Testis (tissue), 3 donors: ENCODE results near the gene ANKRD30B. TPM values are rescaled to one million over a fixed set of nuclear protein-coding genes. Genes with fewer than 3 reads are reported as not detected.
"Not testable (repeated sequence)": the region's sequence is repeated elsewhere in the genome, so short reads cannot be mapped to it uniquely, and the experiment has no call there.

Experiments used
- DNase-seq: peaks from one replicate; pipeline ENCODE4 v3.0.0-alpha.2; 2019
- H3K27ac ChIP-seq, 2 donors: fragments of 200-600 bp; sonication (generic); one replicate each; pipeline ENCODE4 v1.5.1; 2019
- H3K27me3 ChIP-seq: fragments of 200-600 bp; sonication (generic); one replicate; pipeline ENCODE4 v1.5.1; 2019
- H3K36me3 ChIP-seq: fragments of 200-600 bp; sonication (generic); one replicate; pipeline ENCODE4 v1.5.1; 2017; ENCODE audit warnings: low read depth; ENCODE audit errors: missing control alignments
- H3K4me1 ChIP-seq: fragments of 200-600 bp; sonication (generic); one replicate; pipeline ENCODE4 v1.5.1; 2019
- H3K4me3 ChIP-seq, 2 donors: fragments of 200-600 bp; sonication (generic); one replicate each; pipeline ENCODE4 v1.5.1; 2017 to 2019
- H3K9me3 ChIP-seq: fragments of 200-600 bp; sonication (generic); one replicate; pipeline ENCODE4 v1.5.1; 2017
- CTCF ChIP-seq, 3 experiments: fragments of 450-650 bp in 2 of 3; fragments of 200-600 bp in 1 of 3; sonication (generic) in 1 of 3; IDR thresholded peaks; one replicate each; pipeline ENCODE4 v1.5.1; 2016 to 2019; ENCODE audit warnings: antibody characterized with exemption in 3 of 3, mild to moderate bottlenecking in 2 of 3, moderate library complexity in 1 of 3
- POLR2A ChIP-seq: fragments of 450-650 bp; IDR thresholded peaks from one replicate; pipeline ENCODE4 v1.6.1; 2017; ENCODE audit warnings: antibody characterized with exemption, mild to moderate bottlenecking, moderate library complexity
- WGBS, 2 donors: methylation state at CpG; one replicate each; pipeline ENCODE4 v1.1.5; 2018; 5-methylcytosine and 5-hydroxymethylcytosine counted together
- intact Hi-C: fragments of 100-400 bp; cut with DNase I; formaldehyde crosslinking; loops from one replicate; pipeline ENCODE4 v1.15.1; 2023; ENCODE audit warnings: low total_unique reads
- polyA plus RNA-seq: library from polyadenylated mRNA; stranded (reverse); fragments of 350-450 nt; fragmentation: Illumina TruSeq; extraction: RNeasy Lipid Tissue Mini Kit (QIAGEN cat#74804); gene quantifications from one replicate; pipeline ENCODE4 v1.2.3, GENCODE V29; 2014; ENCODE audit warnings: low read depth, low replicate concordance; ENCODE audit not compliant: insufficient read depth
- total RNA-seq, 2 donors: library from RNA; depleted of rRNA; stranded (reverse); fragments of >200 nt; gene quantifications; one replicate each; pipeline ENCODE4 v1.2.3, GENCODE V29; 2016

Gene ANKRD30B
- total and polyA plus RNA-seq, 3 donors from 2014 or later = 10.5 to 42.0 (median 23.0) TPM

- WGBS, 2 donors = 58 to 62% methylated on average over 2 of the region's 2 CpGs
- H3K27me3 ChIP-seq = no peaks in the 10 kb centered on the region
- no peak overlapping the region for H3K27ac ChIP-seq
- TF ChIP-seq CTCF (IDR thresholded peaks at IDR 0.05) (no peak), POLR2A (no peak)
- H3K4me3 ChIP-seq = no peak overlapping the region
- H3K4me1 ChIP-seq = no peaks in the 10 kb centered on the region
- no peaks in the 10 kb centered on the region for H3K9me3 ChIP-seq
- no peak for DNase-seq
- no peaks in the 10 kb centered on the region for H3K36me3 ChIP-seq
- intact Hi-C loops = no loop called here
These were observed 28.8 kb downstream of the ANKRD30B start for GRCh38 chr18:14776801-14777200.

- Histone ChIP-seq H3K4me3 (no peak overlapping the region), H3K4me1 (no peaks in the 10 kb centered on the region), H3K36me3 (no peaks in the 10 kb centered on the region), H3K27me3 (no peaks in the 10 kb centered on the region), H3K27ac (no peak overlapping the region), H3K9me3 (no peaks in the 10 kb centered on the region)
- no peak for DNase-seq
- TF ChIP-seq CTCF (IDR thresholded peaks at IDR 0.05) (no peak), POLR2A (no peak)
- intact Hi-C loops = no loop called here
- WGBS, 2 donors = 66 to 70% methylated on average over 3 of the region's 3 CpGs
These were observed 33.7 kb downstream of the ANKRD30B start for GRCh38 chr18:14781671-14782070.

GRCh38 chr18:14784133-14784532, 36.2 kb downstream of the ANKRD30B start:
- Histone ChIP-seq H3K4me3 (no peak overlapping the region), H3K9me3 (no peaks in the 10 kb centered on the region), H3K27ac (no peak overlapping the region), H3K4me1 (no peaks in the 10 kb centered on the region), H3K27me3 (no peaks in the 10 kb centered on the region), H3K36me3 (no peaks in the 10 kb centered on the region)
- TF ChIP-seq CTCF (IDR thresholded peaks at IDR 0.05) (no peak), POLR2A (no peak)
- WGBS, 2 donors = 65 to 83% methylated on average over 2 of the region's 2 CpGs
- DNase-seq = no peak
- intact Hi-C loops = no loop called here

- H3K4me3 ChIP-seq, intact Hi-C loops, H3K9me3 ChIP-seq, H3K36me3 ChIP-seq, H3K27me3 ChIP-seq, DNase-seq, H3K27ac ChIP-seq, H3K4me1 ChIP-seq: not testable (repeated sequence)
- WGBS, 2 donors = 83 to 91% methylated on average over 3 of the region's 3 CpGs
These were observed 48.9 kb downstream of the ANKRD30B start for GRCh38 chr18:14796876-14797275.

- 82 to 94% methylated on average over 12 of the region's 12 CpGs for WGBS, 2 donors
- H3K36me3 ChIP-seq, H3K9me3 ChIP-seq, H3K27me3 ChIP-seq, intact Hi-C loops, H3K4me1 ChIP-seq, DNase-seq, H3K27ac ChIP-seq, H3K4me3 ChIP-seq: not testable (repeated sequence)
These were observed 50.2 kb downstream of the ANKRD30B start for GRCh38 chr18:14797969-14798764.

GRCh38 chr18:14811081-14811480, 63.1 kb downstream of the ANKRD30B start:
- H3K9me3 ChIP-seq, intact Hi-C loops, H3K4me1 ChIP-seq, H3K27ac ChIP-seq, H3K4me3 ChIP-seq, DNase-seq, H3K36me3 ChIP-seq, H3K27me3 ChIP-seq: not testable (repeated sequence)
- 67 to 83% methylated on average over 13 of the region's 13 CpGs for WGBS, 2 donors

- H3K4me1 ChIP-seq, H3K4me3 ChIP-seq, H3K9me3 ChIP-seq, intact Hi-C loops, H3K27ac ChIP-seq, DNase-seq, H3K36me3 ChIP-seq, H3K27me3 ChIP-seq: not testable (repeated sequence)
- WGBS, 2 donors = 61 to 73% methylated on average over 2 of the region's 2 CpGs
These were observed 79.1 kb downstream of the ANKRD30B start for GRCh38 chr18:14826972-14827632.

- H3K9me3 ChIP-seq, intact Hi-C loops, H3K4me3 ChIP-seq, DNase-seq, H3K36me3 ChIP-seq, H3K27me3 ChIP-seq, H3K27ac ChIP-seq, H3K4me1 ChIP-seq: not testable (repeated sequence)
- 76 to 82% methylated on average over 2 of the region's 2 CpGs for WGBS, 2 donors
These were observed 93.6 kb downstream of the ANKRD30B start for GRCh38 chr18:14841607-14842006.

- intact Hi-C loops, H3K27me3 ChIP-seq, DNase-seq, H3K9me3 ChIP-seq, H3K4me3 ChIP-seq, H3K36me3 ChIP-seq, H3K4me1 ChIP-seq, H3K27ac ChIP-seq: not testable (repeated sequence)
- WGBS, 2 donors = 14 to 42% methylated on average over 2 of the region's 2 CpGs
These were observed 103.6 kb downstream of the ANKRD30B start for GRCh38 chr18:14851533-14851932.
